IMR-90 (cell line): ENCODE measurements around the gene SLC26A8. TPM values are rescaled to one million over a fixed set of nuclear protein-coding genes. Genes with fewer than 3 reads are reported as not detected.
"Not testable (repeated sequence)": the region's sequence is repeated elsewhere in the genome, so short reads cannot be mapped to it uniquely, and the experiment has no call there.

ENCODE experiments used
- ATAC-seq: fragments of 200-7000 bp; cut with Tn5 transposase; 2 replicates; pipeline ENCODE4 v1.9.1; 2020; ENCODE audit warnings: low read depth, mild to moderate bottlenecking, moderate library complexity
- BruUV-seq: library from RNA; stranded (reverse); fragments of 400-500 nt; replicated peaks from 2 replicates; lab custom pipeline; 2021; lab: Mats Ljungman, UMichigan
- CTCF ChIA-PET: fragments of 300-600 bp; formaldehyde crosslinking; extraction: SDS; loops from one replicate; lab custom pipeline; 2021; ENCODE audit warnings: antibody characterized with exemption; lab: Yijun Ruan, JAX
- POLR2A ChIA-PET: fragments of 300-600 bp; sonication (Branson Sonifier 250); formaldehyde crosslinking; loops from one replicate; lab custom pipeline; 2022; ENCODE audit warnings: antibody characterized with exemption; ENCODE audit not compliant: unreplicated experiment; lab: Charles Lee
- DNase-seq: peaks from one replicate; pipeline ENCODE4 v3.0.0; 2013
- H2AFZ ChIP-seq: replicated peaks from 2 replicates; pipeline ENCODE3; 2013; ENCODE audit warnings: low read length, mild to moderate bottlenecking; ENCODE audit not compliant: poor library complexity
- H2AK5ac ChIP-seq: 2 replicates; pipeline ENCODE4 v1.6.1; 2013; ENCODE audit warnings: low read depth, low read length, inconsistent platforms
- H2AK9ac ChIP-seq: replicated peaks from 2 replicates; pipeline ENCODE3; 2013; ENCODE audit warnings: mild to moderate bottlenecking, low read depth, low read length, moderate library complexity; ENCODE audit not compliant: poor library complexity
- H2BK120ac ChIP-seq: 2 replicates; pipeline ENCODE4 v1.6.1; 2013; ENCODE audit warnings: low read depth, low read length, inconsistent platforms
- H2BK15ac ChIP-seq: 3 replicates; pipeline ENCODE4 v1.6.1; 2013; ENCODE audit warnings: low read depth, low read length, inconsistent platforms
- H2BK20ac ChIP-seq: 2 replicates; pipeline ENCODE4 v1.6.1; 2013; ENCODE audit warnings: low read depth, mild to moderate bottlenecking, inconsistent platforms, low read length, moderate library complexity
- H2BK5ac ChIP-seq: 2 replicates; pipeline ENCODE4 v1.6.1; 2013; ENCODE audit warnings: mild to moderate bottlenecking, low read depth, low read length, inconsistent platforms; ENCODE audit not compliant: poor library complexity, severe bottlenecking
- H3K14ac ChIP-seq: replicated peaks from 2 replicates; pipeline ENCODE4 v1.6.1; 2013; ENCODE audit warnings: low read depth, low read length, inconsistent platforms
- H3K18ac ChIP-seq: 2 replicates; pipeline ENCODE4 v1.6.1; 2013; ENCODE audit warnings: low read depth, low read length, control low read depth
- H3K23ac ChIP-seq: 2 replicates; pipeline ENCODE4 v1.6.1; 2013; ENCODE audit warnings: low read depth, low read length, inconsistent platforms
- H3K27ac ChIP-seq: 2 replicates; pipeline ENCODE4 v1.5.1; 2013; ENCODE audit warnings: mild to moderate bottlenecking, control low read depth, low read length; ENCODE audit not compliant: insufficient read depth
- H3K27me3 ChIP-seq: 2 replicates; pipeline ENCODE4 v1.6.1; 2013; ENCODE audit warnings: low read length; ENCODE audit not compliant: control insufficient read depth, insufficient read depth
- H3K36me3 ChIP-seq: 2 replicates; pipeline ENCODE4 v1.6.1; 2013; ENCODE audit warnings: low read length, mixed read lengths; ENCODE audit not compliant: control insufficient read depth, insufficient read depth
- H3K4ac ChIP-seq: 2 replicates; pipeline ENCODE4 v1.6.1; 2013; ENCODE audit warnings: low read depth, low read length, inconsistent platforms
- H3K4me1 ChIP-seq: 2 replicates; pipeline ENCODE4 v1.6.1; 2013; ENCODE audit warnings: low read length, mixed read lengths; ENCODE audit not compliant: control insufficient read depth, insufficient read depth
- H3K4me2 ChIP-seq: 2 replicates; pipeline ENCODE4 v1.6.1; 2013; ENCODE audit warnings: low read depth, mild to moderate bottlenecking, control low read depth, low read length, moderate library complexity
- H3K4me3 ChIP-seq: 2 replicates; pipeline ENCODE4 v1.5.1; 2013; ENCODE audit warnings: low read depth, mild to moderate bottlenecking, control low read depth, low read length, moderate library complexity; ENCODE audit not compliant: insufficient read depth
- H3K56ac ChIP-seq: 2 replicates; pipeline ENCODE4 v1.6.1; 2013; ENCODE audit warnings: low read length, inconsistent platforms; ENCODE audit not compliant: insufficient read depth; ENCODE audit errors: extremely low read depth
- H3K79me1 ChIP-seq, 2 experiments: 2 replicates each; pipeline ENCODE4 v1.6.1; 2013; ENCODE audit warnings: low read length in 2 of 2, inconsistent platforms in 1 of 2, low read depth in 1 of 2
- H3K9ac ChIP-seq: 2 replicates; pipeline ENCODE4 v1.6.1; 2013; ENCODE audit warnings: low read depth, low read length, control low read depth
- H3K9me1 ChIP-seq: 2 replicates; pipeline ENCODE4 v1.6.1; 2013; ENCODE audit warnings: low read length, inconsistent platforms; ENCODE audit not compliant: insufficient read depth
- H3K9me3 ChIP-seq: 2 replicates; pipeline ENCODE4 v1.6.1; 2013; ENCODE audit warnings: low read length; ENCODE audit not compliant: control insufficient read depth, insufficient read depth
- H4K20me1 ChIP-seq: 2 replicates; pipeline ENCODE4 v1.6.1; 2013; ENCODE audit warnings: low read length, inconsistent platforms; ENCODE audit not compliant: insufficient read depth
- H4K5ac ChIP-seq: 2 replicates; pipeline ENCODE4 v1.6.1; 2013; ENCODE audit warnings: mild to moderate bottlenecking, low read depth, low read length, control low read depth
- H4K8ac ChIP-seq, 2 experiments: 2 replicates each; pipeline ENCODE4 v1.6.1; 2013; ENCODE audit warnings: low read depth in 2 of 2, low read length in 2 of 2, control low read depth in 1 of 2, inconsistent platforms in 1 of 2
- H4K91ac ChIP-seq: 2 replicates; pipeline ENCODE4 v1.6.1; 2013; ENCODE audit warnings: low read depth, low read length, inconsistent platforms; ENCODE audit not compliant: insufficient read depth
- WGBS, 2 experiments: methylation state at CpG; one replicate each; pipeline versions ENCODE4 v1.1.5 to v1.1.7; 2013; ENCODE audit warnings: missing lambda C conversion rate in 2 of 2; ENCODE audit not compliant: insufficient read length in 1 of 2; ENCODE audit errors: extremely low coverage in 2 of 2; 5-methylcytosine and 5-hydroxymethylcytosine counted together
- dilution Hi-C: fragments of 300-500 bp; cut with HindIII; formaldehyde crosslinking; loops from one replicate; pipeline ENCODE4 v1.14.3; 2018; ENCODE audit warnings: low sequenced_read_pairs; ENCODE audit not compliant: unreplicated experiment
- in situ Hi-C: fragments of 300-500 bp; cut with MboI; formaldehyde crosslinking; loops from 3 replicates; pipeline ENCODE4 v1.14.3; 2019; ENCODE audit warnings: low sequenced_read_pairs, inconsistent platforms, mixed read lengths
- intact Hi-C: fragments of 100-400 bp; cut with micrococcal nuclease; formaldehyde crosslinking; loops from 2 replicates; pipeline ENCODE4 v1.10.0; 2022
- polyA plus RNA-seq, 3 experiments: library from polyadenylated mRNA; depleted of rRNA; stranded (reverse); fragments of >200 nt; gene quantifications; 2 replicates each; pipeline ENCODE4 v1.2.3, GENCODE V29; 2012; ENCODE audit warnings: low replicate concordance in 1 of 3
- total RNA-seq: library from RNA; depleted of rRNA; stranded (reverse); fragments of >200 nt; gene quantifications from 2 replicates; pipeline ENCODE4 v1.2.3, GENCODE V29; 2012

Gene SLC26A8
- total and polyA plus RNA-seq, 2 of the 4 experiments (the other 2 are of a cell fraction), result 0.07 TPM; not detected in 1

- in situ Hi-C loops, H2AFZ ChIP-seq, H3K36me3 ChIP-seq, H2BK120ac ChIP-seq, H2BK20ac ChIP-seq, DNase-seq, H3K56ac ChIP-seq, H4K91ac ChIP-seq, H4K20me1 ChIP-seq, H4K5ac ChIP-seq, H3K27me3 ChIP-seq, H3K14ac ChIP-seq, H3K9ac ChIP-seq, ATAC-seq, POLR2A ChIA-PET, H3K4ac ChIP-seq, H3K79me1 ChIP-seq, H2BK5ac ChIP-seq, H3K4me3 ChIP-seq, H2AK9ac ChIP-seq, H2BK15ac ChIP-seq, H3K23ac ChIP-seq, H3K4me1 ChIP-seq, H3K18ac ChIP-seq, H3K9me3 ChIP-seq, intact Hi-C loops, H3K9me1 ChIP-seq, H3K4me2 ChIP-seq, CTCF ChIA-PET, BruUV-seq, dilution Hi-C loops, H4K8ac ChIP-seq, H3K27ac ChIP-seq, H2AK5ac ChIP-seq: not testable (repeated sequence)
- 100% methylated on average over 2 of the region's 10 CpGs; no CpG with 5 or more reads in 1 of the 2 experiments for WGBS, 2 experiments
These were observed 92.6 kb downstream of the SLC26A8 start for GRCh38 chr6:35931873-35932272.
